ENCODE results near the gene ABO.

GRCh38 chr9:133282464-133283238 lies 7.7 kb upstream of the ABO start:
- TF ChIP-seq CTCF (IDR thresholded peaks at IDR 0.05 in 2 of 3, conservative IDR thresholded peaks at IDR 0.05 in 1 of 3; ENCODE audit: borderline replicate concordance in 1 of 3, insufficient read depth in 1 of 3, low read depth in 2 of 3, low read length in 2 of 3) (no peak), ATF3 (IDR thresholded peaks at IDR 0.05) (no peak), CBX3 (IDR thresholded peaks at IDR 0.05; ENCODE audit: low read depth) (no peak)

All from HCT116 (cell line).